Muscle layer of duodenum (tissue), 2 donors: ENCODE measurements around the gene ACYP2.
"Not testable (repeated sequence)": the region's sequence is repeated elsewhere in the genome, so short reads cannot be mapped to it uniquely, and the experiment has no call there.

Experiments
- H3K27ac ChIP-seq: one replicate; pipeline ENCODE4 v1.7.0; 2013; ENCODE audit warnings: mild to moderate bottlenecking, low read length
- H3K27me3 ChIP-seq: one replicate; pipeline ENCODE4 v1.7.0; 2013; ENCODE audit warnings: low read depth, mild to moderate bottlenecking, control low read depth, low read length
- H3K36me3 ChIP-seq, 2 donors: one replicate each; pipeline ENCODE4 v1.7.0; 2013; ENCODE audit warnings: low read length in 2 of 2, control low read depth in 1 of 2, mild to moderate bottlenecking in 1 of 2; ENCODE audit not compliant: insufficient read depth in 2 of 2, control insufficient read depth in 1 of 2
- H3K4me1 ChIP-seq, 2 donors: one replicate each; pipeline ENCODE4 v1.7.0; 2013; ENCODE audit warnings: low read length in 2 of 2, mild to moderate bottlenecking in 2 of 2, control low read depth in 1 of 2, moderate library complexity in 1 of 2; ENCODE audit not compliant: insufficient read depth in 2 of 2, control insufficient read depth in 1 of 2
- H3K4me3 ChIP-seq, 2 donors: one replicate each; pipeline ENCODE4 v1.7.0; 2013; ENCODE audit warnings: low read length in 2 of 2, low read depth in 1 of 2, mild to moderate bottlenecking in 1 of 2
- H3K9me3 ChIP-seq, 2 donors: one replicate each; pipeline ENCODE4 v1.7.0; 2013; ENCODE audit warnings: low read length in 2 of 2, control low read depth in 1 of 2, mild to moderate bottlenecking in 1 of 2; ENCODE audit not compliant: control insufficient read depth in 1 of 2
- donor health status: healthy.

Gene ACYP2

DNA sequence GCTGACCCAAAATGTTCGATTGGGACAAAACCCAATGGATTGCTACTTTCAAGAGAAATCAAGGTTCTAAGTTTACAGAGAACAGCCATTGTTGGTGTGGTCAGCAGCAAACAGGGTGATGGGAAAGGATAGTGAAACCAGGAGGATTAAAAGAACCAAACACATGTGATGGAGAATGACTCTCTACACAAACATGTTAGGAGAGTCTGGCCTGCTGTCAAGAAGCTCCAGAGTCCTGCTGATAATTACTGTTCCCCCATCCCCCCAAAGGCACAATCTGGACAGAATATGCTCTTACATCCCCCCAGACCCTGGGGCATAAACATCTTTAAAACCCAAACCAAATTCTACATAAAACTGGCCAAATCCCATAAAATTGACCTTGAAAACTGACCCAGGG is 32.0 kb upstream of the ACYP2 start:
- no peaks in the 10 kb centered on the region for H3K36me3 ChIP-seq
- no peak overlapping the region for H3K4me3 ChIP-seq
- no peaks in the 10 kb centered on the region for H3K9me3 ChIP-seq
- H3K27me3 ChIP-seq, result no peaks in the 10 kb centered on the region
- no peak overlapping the region for H3K27ac ChIP-seq
- H3K4me1 ChIP-seq, result no peaks in the 10 kb centered on the region

DNA sequence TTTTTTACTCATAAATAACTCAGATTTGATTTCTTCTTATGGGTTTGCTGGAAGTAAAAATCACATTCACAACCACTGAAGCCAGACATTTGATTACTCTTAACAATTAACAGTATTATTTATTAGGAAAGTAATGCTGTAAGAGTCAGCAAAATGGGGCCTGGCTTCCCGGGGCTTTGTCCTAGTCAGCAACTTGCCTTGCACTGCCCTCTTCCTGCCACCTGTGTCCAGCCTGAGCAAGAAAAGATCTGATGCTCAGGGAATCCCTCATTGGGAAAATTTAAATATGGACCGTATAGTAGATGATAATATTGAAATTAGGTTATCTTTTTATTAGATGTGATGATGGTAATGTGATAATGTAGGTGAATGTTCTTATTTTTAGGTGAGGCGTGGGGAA is 30.8 kb upstream of the ACYP2 start:
- Histone ChIP-seq H3K9me3 (no peaks in the 10 kb centered on the region), H3K27ac (no peak overlapping the region), H3K27me3 (no peaks in the 10 kb centered on the region), H3K4me1 (no peaks in the 10 kb centered on the region), H3K36me3 (no peaks in the 10 kb centered on the region), H3K4me3 (no peak overlapping the region)

DNA sequence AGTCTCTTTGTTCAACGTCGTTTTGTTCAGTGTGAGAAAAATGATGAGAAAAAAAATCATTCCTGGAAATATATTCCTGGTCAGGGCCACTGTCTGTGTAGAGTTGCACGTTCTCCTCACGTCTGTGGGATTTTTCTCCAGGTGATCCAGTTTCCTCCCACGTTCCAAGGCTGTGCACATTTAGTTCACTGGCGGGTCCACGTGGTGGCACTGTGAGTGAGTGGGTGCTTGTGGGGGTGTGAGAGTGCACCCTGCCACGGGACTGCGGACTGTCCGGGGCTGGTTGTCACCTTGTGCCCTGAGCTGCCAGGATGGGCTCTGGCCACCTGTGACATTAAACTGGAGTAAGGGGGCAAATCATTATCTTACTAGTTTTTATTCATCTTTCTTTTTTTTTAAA is 30.3 kb upstream of the ACYP2 start:
- Histone ChIP-seq H3K4me3 (no peak overlapping the region), H3K27me3 (no peaks in the 10 kb centered on the region), H3K9me3 (no peaks in the 10 kb centered on the region), H3K36me3 (no peaks in the 10 kb centered on the region), H3K27ac (no peak overlapping the region), H3K4me1 (no peaks in the 10 kb centered on the region)

DNA sequence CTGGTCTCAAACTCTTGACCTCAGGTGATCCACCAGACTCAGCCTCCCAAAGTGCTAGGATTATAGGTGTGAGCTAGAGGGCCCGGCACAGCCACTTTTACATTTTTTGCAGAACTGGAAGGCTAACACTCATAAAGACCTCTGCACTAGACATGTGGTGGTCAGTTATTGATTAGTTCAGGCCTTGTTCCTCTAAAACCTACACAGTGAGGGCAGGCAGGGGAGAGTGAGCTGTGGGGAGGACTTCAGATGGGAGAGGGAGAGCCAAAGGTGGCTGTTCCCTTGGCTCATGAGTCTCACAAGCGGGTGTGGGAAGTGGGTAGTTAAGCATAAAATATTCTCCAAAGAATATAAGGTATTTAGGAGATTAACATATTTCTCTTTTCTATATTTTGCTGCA is 29.3 kb upstream of the ACYP2 start:
- Histone ChIP-seq H3K4me1 (peaks cover 0 to 6% of the 10 kb centered on the region in 2 donors), H3K4me3 (no peak overlapping the region), H3K36me3 (no peaks in the 10 kb centered on the region), H3K27me3 (no peaks in the 10 kb centered on the region), H3K9me3 (no peaks in the 10 kb centered on the region), H3K27ac (no peak overlapping the region)

DNA sequence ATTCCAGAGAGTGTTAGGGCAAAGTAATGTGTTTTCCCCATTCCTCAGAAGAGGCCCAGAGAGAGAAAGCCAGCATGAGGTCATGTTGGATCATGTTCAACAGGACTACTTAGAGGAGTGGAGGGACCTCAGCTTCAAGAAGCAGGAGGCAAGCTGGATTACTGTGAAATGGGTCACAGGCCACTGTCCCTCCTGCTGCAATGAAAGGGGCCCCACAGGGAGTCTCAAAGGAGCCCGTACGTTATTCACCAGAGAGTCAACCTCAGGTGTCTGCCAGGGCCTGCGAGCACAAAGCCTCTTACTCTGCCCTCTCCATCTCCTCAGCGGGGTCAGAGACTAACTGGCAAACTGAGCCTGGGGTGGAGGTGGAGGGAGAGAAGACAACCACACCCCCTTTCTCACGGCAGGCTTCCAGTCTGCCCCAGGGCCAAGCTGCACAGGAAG is 27.2 kb upstream of the ACYP2 start:
- H3K4me1 ChIP-seq, result peaks cover 0 to 6% of the 10 kb centered on the region in 2 donors
- no peak overlapping the region for H3K4me3 ChIP-seq
- H3K9me3 ChIP-seq, result no peaks in the 10 kb centered on the region
- no peaks in the 10 kb centered on the region for H3K36me3 ChIP-seq
- H3K27ac ChIP-seq, result no peak overlapping the region
- no peaks in the 10 kb centered on the region for H3K27me3 ChIP-seq

DNA sequence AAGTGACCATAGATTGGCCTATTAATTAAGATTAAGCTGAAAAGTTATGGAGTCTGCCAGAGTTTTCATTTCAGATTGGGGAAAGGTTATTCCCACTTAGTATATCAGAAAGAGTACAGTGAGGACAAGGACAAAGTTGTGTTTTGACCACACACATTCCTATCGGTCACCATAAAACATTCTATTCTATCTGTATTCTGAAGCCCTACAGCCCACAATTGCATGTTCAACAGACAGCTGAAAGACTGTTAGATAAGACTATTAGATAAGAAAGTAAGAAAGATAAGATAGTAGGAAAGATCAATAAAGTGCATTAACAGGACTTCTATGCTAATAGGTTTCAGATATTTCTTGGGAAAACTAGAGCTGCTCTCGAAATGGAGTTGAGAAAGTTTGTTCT is 26.7 kb upstream of the ACYP2 start:
- Histone ChIP-seq H3K9me3 (no peaks in the 10 kb centered on the region), H3K36me3 (no peaks in the 10 kb centered on the region), H3K4me1 (peaks cover 0 to 6% of the 10 kb centered on the region in 2 donors), H3K27ac (no peak overlapping the region), H3K27me3 (no peaks in the 10 kb centered on the region), H3K4me3 (no peak overlapping the region)

DNA sequence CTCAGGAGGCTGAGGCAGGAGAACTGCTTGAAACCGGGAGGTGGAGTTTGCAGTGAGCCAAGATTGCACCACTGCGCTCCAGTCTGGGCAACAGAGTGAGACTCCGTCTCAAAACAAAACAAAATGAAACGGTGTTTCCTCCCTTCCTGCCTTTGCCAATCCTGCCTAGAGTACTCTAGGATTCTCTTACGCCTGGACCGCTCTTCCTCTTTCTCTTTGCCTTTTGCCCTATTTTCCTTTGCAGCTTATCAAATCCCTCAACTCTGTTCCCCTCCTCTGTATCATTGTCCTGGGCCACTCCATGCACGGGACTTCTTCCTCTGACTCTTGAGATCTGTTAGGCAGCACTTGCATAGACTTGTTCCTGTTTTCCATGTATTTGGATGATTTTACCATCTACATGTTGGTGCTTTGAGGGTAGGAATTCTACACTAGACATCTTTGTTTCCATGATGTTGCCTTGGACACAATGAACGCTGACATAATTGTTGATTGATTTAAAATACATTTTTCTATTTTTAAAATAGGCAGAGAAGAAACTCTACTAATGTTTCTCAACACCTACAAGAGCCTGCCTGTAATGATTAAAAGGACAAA is 24.8 kb upstream of the ACYP2 start:
- H3K9me3 ChIP-seq, result no peaks in the 10 kb centered on the region
- peaks cover 0 to 6% of the 10 kb centered on the region in 2 donors for H3K4me1 ChIP-seq
- no peak overlapping the region for H3K4me3 ChIP-seq
- H3K36me3 ChIP-seq, result no peaks in the 10 kb centered on the region
- H3K27ac ChIP-seq, result no peak overlapping the region
- H3K27me3 ChIP-seq, result no peaks in the 10 kb centered on the region

DNA sequence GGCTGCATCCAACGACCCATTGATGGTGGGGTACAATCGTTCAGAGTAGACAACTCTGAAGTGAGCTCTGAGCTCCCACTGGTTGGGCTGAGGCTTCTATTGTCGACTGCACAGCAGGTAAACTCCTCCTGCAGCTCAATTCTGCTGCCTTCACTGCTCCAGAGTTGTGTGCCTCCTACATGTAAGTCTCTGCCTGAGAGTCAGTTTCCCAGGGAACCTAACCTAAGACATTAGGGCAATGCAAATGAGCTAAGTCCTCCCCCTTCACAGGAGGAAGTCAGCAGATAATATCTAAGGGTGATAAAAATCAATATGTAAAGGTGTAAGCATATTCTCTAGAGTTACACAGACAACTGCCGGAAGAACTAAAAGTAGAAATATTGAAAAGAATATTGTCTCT is 22.5 kb upstream of the ACYP2 start:
- Histone ChIP-seq H3K36me3 (no peaks in the 10 kb centered on the region), H3K4me1 (peaks cover 0 to 6% of the 10 kb centered on the region in 2 donors), H3K27me3 (no peaks in the 10 kb centered on the region), H3K4me3 (no peak overlapping the region), H3K27ac (no peak overlapping the region), H3K9me3 (no peaks in the 10 kb centered on the region)

DNA sequence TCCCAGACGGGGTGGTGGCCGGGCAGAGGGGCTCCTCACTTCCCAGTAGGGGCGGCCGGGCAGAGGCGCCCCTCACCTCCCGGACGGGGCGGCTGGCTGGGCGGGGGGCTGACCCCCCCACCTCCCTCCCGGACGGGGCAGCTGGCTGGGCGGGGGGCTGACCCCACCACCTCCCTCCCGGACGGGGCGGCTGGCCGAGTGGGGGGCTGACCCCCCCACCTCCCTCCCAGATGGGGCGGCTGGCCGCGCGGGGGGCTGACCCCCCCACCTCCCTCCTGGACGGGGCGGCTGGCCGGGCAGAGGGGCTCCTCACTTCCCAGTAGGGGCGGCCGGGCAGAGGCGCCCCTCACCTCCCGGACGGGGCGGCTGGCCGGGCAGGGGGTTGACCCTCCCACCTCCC is 20.0 kb upstream of the ACYP2 start:
- not testable (repeated sequence) for H3K36me3 ChIP-seq, H3K4me1 ChIP-seq, H3K4me3 ChIP-seq, H3K27ac ChIP-seq, H3K9me3 ChIP-seq, H3K27me3 ChIP-seq

DNA sequence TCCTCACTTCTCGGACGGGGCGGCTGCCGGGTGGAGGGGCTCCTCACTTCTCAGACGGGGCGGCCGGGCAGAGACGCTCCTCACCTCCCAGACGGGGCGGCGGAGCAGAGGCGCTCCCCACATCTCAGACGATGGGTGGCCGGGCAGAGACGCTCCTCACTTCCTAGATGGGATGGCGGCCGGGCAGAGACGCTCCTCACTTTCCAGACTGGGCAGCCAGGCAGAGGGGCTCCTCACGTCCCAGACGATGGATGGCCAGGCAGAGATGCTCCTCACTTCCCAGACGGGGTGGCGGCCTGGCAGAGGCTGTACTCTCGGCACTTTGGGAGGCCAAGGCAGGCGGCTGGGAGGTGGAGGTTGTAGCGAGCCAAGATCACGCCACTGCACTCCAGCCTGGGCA is 19.3 kb upstream of the ACYP2 start:
- H3K4me3 ChIP-seq, H3K4me1 ChIP-seq, H3K27me3 ChIP-seq, H3K36me3 ChIP-seq, H3K27ac ChIP-seq, H3K9me3 ChIP-seq: not testable (repeated sequence)

DNA sequence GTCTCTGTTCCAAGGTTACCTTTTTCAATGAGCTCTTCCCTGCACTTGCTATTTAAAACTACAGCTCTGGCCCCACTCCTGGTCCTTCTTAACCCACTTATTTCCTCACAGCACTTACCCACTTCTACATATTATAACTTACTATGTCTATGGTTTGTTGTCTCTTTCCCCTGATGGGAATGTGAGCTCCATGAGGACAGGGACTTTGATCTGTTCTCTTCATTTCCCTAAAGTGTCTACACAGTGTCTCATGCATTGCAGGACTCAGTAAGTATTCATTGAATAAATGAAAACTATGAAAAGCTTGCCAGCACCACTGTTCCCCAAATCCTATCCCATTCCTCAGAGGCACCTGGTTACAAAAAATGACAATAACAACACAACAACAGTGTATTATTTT is 18.3 kb upstream of the ACYP2 start:
- no peaks in the 10 kb centered on the region for H3K4me1 ChIP-seq
- H3K9me3 ChIP-seq, result no peaks in the 10 kb centered on the region
- H3K4me3 ChIP-seq, result no peak overlapping the region
- H3K27me3 ChIP-seq, result no peaks in the 10 kb centered on the region
- H3K36me3 ChIP-seq, result no peaks in the 10 kb centered on the region
- no peak overlapping the region for H3K27ac ChIP-seq

DNA sequence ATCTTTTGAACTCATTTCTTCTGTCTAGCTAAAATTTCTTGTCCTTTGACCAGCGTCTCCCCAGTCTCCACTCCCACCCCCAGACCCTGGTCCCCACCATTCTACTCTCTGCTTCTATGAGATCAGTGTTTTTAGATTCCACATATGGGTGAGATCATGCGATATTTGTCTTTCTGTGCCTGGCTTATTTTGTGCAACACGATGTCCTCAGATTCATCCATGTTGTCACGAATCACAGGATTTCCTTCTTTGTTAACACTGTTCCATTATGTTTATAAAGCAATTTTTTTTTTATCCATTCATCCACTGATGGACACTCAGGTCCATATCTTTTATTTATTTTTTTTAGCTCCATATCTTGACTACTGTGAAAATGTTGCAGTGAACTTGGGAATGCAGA is 16.0 kb upstream of the ACYP2 start:
- H3K27me3 ChIP-seq, result no peaks in the 10 kb centered on the region
- no peak overlapping the region for H3K27ac ChIP-seq
- no peaks in the 10 kb centered on the region for H3K9me3 ChIP-seq
- no peaks in the 10 kb centered on the region for H3K4me1 ChIP-seq
- no peak overlapping the region for H3K4me3 ChIP-seq
- no peaks in the 10 kb centered on the region for H3K36me3 ChIP-seq
